Activated CD8-positive, alpha-beta memory T cell treated with anti-CD3 and anti-CD28 coated beads for 36 hours (primary cell): ENCODE data around the gene ZC3H7B. TPM values are rescaled to one million over a fixed set of nuclear protein-coding genes. Genes with fewer than 3 reads are reported as not detected.
"Not testable (repeated sequence)": the region's sequence is repeated elsewhere in the genome, so short reads cannot be mapped to it uniquely, and the experiment has no call there.

ENCODE experiments used
- CTCF ChIA-PET: fragments of 350-600 bp; sonication (Branson Sonifier 250); formaldehyde crosslinking; loops from one replicate; lab custom pipeline; 2021; ENCODE audit warnings: antibody characterized with exemption; lab: Charles Lee
- POLR2A ChIA-PET: fragments of 350-600 bp; sonication (Branson Sonifier 250); formaldehyde crosslinking; loops from one replicate; lab custom pipeline; 2021; ENCODE audit warnings: antibody characterized with exemption; lab: Charles Lee
- total RNA-seq, 2 experiments: library from RNA; stranded (reverse); gene quantifications; one replicate each; pipeline ENCODE4 v1.2.3, GENCODE V29; 2021

ZC3H7B gene
- total RNA-seq, 2 experiments from 2014 or later, result 57.8 to 58.2 TPM

DNA sequence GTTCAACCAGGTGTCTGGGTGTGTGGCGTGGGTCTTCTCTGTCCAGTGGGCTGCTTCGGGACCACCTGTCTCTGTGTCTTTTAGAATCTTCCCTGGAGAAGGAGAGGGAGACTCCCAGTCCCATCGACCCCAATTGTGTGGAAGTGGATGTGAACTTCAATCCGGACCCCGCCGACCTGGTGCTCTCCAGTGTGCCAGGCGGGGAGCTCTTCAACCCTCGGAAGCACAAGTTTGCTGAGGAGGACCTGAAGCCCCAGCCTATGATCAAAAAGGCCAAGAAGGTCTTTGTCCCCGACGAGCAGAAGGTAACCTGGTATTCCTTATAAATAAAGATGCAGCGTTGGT lies 92.7 kb downstream of the ZC3H7B start:
- CTCF ChIA-PET, result interaction anchor here (0.6 to 1.3 kb wide), 3 partner anchors 9 to 221 kb away, joined by 3 read pairs; no protein-coding TSS in a partner anchor

GRCh38 chr22:41395531-41396240 lies 94.4 kb downstream of the ZC3H7B start:
- POLR2A ChIA-PET, result no interaction called here
- CTCF ChIA-PET, result no interaction called here

More for the DNA sequence above, 92.7 kb downstream of the ZC3H7B start:
- POLR2A ChIA-PET, result no interaction called here

DNA sequence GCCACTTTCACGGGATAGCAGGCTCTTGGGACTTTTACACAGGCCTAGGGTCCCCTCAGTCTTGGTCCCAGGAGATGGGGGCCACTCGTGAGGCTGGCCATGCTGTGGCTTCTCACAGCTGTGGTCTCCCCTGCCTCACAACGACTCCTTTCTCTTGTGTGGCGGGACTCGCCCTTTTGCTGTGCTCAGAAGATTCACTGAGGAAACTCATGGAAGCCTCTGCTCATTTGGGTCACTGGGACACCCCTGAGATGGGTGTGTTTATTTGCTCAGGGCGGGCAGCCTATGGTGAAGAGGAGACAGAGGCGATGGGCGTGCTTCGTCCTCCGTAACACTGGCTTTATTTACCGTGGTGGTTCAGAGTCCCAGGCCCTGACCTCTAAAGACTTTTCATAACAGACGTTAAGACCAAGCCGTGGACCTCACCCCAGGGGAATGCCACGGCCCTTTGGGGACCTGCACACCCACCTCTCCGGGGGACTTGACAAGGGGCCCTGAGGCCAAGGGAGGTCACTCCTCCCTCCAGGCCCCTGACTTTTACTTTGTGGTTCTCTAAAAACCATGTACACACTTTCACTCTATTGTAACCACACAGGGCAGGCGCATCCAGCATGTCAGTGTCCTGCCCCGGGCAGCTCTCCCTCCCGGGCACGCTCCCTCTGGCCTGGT lies 96.0 kb downstream of the ZC3H7B start:
- ChIA-PET CTCF (interaction anchor here (0.5 kb wide), 1 partner anchor 189 kb away, joined by 3 read pairs; no protein-coding TSS in a partner anchor), POLR2A (interaction anchor here (0.6 kb wide), 1 partner anchor 31 kb away, joined by 6 read pairs; no protein-coding TSS in a partner anchor)

- POLR2A ChIA-PET, result interaction anchor here (1.0 kb wide), 1 partner anchor 13 kb away, joined by 3 read pairs; no protein-coding TSS in a partner anchor
- CTCF ChIA-PET, result no interaction called here
Measured at GRCh38 chr22:41398921-41399320, 97.6 kb downstream of the ZC3H7B start.

DNA sequence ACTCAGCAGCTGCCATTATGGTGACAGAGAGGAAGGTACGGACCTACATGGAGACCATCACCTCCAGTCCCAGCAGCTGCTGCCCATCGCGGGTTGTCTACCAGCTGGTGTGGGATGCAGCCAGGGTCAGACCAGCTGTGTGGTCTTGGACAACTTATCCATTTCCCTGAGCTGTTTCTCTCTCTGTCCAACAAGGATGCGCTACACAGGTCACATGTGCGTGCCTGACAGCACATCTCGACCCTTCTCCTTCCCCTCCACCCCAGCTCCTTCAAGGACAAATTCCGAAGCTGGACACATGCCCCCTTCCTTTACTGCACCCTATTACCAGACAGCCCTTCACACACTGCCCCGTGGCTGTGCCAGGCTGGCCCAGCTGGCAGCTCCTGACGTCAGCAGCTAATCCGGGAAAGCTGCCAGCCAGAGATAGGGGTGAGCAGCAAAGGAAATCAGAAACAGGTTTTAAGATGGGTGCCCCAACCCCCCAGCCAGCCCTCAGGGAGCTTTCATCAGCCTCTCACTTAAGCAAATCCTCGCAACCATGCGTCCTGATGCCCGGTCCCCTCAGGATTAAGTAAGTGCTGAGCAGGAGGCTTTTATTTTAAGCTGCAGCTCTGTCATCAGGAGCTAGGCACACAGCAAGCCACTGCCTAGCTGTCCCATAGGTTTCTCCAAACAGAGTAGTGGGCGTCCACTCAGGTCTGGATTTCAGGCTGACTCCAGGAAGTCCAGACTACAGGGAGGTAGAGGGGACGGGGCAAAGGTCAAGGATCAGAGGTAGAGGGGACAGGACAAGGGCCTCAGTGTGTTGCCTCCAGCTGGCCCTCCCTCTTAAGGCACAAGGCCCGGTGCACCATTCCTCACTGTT lies 100.7 kb downstream of the ZC3H7B start:
- POLR2A ChIA-PET, result no interaction called here

DNA sequence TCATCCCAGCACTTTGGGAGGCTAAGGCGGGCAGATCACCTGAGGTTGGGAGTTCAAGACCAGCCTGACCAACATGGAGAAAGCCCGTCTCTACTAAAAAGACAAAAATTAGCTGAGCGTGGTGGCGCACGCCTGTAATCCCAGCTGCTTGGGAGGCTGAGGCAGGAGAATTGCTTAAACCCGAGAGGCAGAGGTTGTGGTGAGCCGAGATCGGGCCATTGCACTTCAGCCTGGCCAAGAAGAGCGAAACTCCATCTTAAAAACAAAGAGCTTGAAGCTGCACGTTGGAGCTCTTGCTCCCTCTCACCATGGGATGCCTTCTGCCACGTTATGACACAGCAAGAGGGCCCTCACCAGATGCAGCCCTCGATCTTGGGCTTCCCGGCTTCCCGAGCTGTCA lies 101.5 kb downstream of the ZC3H7B start:
- CTCF ChIA-PET, result interaction anchor here (0.8 to 6.5 kb wide), 12 partner anchors 8 to 186 kb away, joined by 3 to 52 read pairs (median 4); no protein-coding TSS in a partner anchor
- POLR2A ChIA-PET, result not testable (repeated sequence)

More for the DNA sequence above, 100.7 kb downstream of the ZC3H7B start:
- CTCF ChIA-PET, result interaction anchor here (0.5 to 6.5 kb wide), 7 partner anchors 24 to 131 kb away, joined by 3 to 52 read pairs (median 4); no protein-coding TSS in a partner anchor

DNA sequence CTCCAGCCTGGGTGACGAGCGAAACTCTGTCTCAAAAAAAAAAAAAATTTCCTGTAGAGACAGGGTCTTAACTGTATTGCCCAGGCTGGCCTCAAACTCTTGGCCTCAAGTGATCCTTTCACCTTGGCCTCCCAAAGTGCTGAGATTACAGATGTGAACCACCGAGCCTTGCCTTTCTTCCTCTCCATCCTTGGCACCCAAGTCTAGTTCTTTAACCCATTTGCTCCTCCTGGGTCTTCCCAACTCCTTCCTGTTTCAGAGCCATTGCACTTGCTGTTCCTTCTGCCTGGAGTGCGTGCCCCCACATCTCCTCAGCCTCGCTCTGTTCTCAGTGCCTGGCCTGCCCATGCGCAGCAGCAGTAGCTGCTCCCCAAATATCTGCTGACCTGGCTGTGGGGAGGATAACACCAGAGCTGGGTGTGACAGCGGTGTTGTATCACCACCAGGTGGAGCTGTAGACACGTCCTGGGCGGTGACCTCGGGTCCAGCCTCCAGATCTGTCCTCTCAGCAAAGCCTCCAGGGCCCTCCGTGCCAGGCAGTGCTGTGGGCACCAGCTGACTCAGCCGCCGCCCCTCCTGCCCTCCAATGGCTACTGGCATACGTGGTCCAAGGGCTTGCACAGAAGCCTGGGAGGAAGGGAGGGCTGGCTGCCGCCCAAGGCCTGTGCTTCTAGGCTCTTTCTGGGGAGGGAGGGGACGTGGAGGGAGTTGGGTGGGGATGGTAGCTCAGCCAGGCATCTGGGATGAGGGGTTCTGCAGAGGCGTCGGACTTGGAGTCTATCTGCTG lies 102.4 kb downstream of the ZC3H7B start:
- ChIA-PET POLR2A (interaction anchor here (0.8 to 1.6 kb wide), 4 partner anchors 43 to 98 kb away, joined by 3 to 8 read pairs (median 6); partner anchors contain the start of gene TOB2), CTCF (interaction anchor here (0.6 to 6.5 kb wide), 32 partner anchors 9 to 453 kb away, joined by 3 to 52 read pairs (median 3); partner anchors contain the start of genes ACO2, PHF5A and PMM1)

DNA sequence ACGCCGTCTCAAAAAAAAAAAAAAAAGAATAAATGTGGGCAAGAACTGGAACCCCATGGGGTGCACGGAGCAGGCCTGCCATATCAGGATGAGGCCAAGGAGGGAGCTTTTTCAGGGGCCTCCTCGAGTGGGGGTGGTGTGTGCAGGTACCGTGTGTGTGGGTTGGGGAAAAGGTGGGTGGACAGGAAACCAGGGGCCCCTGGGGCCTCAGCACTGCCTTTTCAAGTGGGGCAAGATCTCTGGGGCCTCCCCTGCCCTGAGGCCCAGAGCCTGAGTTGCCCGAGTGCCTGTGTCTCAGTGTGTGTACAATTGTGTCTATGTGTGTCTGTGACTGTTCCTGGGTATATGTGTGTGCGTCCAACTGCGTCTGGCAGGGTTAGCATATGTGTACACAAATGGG lies 104.3 kb downstream of the ZC3H7B start:
- ChIA-PET CTCF (interaction anchor here (1.2 to 6.5 kb wide), 5 partner anchors 63 to 127 kb away, joined by 4 to 52 read pairs (median 15); partner anchors contain the start of genes ACO2 and PHF5A), POLR2A (interaction anchor here (0.6 to 0.7 kb wide), 2 partner anchors 60 to 104 kb away, joined by 3 to 4 read pairs; partner anchors contain the start of gene ZC3H7B)

DNA sequence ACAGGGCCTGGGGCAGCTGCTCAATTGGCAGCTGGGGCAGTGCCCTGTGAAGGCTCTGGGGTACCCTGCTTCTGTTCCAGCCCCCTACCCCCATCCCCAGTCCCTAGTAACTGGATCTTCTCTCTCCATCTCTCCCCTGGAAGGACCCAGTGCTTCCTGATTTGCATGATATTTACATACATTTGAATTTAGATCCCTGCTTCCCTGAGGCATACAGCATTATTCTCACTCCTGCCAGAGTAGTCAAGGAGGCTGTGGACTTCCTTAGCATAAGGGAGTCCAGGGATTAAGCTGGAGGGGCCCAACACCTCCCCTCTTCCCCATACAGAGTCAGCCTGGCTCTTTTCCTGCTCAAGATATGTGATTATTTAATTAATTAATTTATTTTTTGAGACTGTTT lies 105.1 kb downstream of the ZC3H7B start:
- ChIA-PET POLR2A (no interaction called here), CTCF (interaction anchor here (0.5 to 6.5 kb wide), 5 partner anchors 39 to 110 kb away, joined by 3 to 52 read pairs (median 4); no protein-coding TSS in a partner anchor)

DNA sequence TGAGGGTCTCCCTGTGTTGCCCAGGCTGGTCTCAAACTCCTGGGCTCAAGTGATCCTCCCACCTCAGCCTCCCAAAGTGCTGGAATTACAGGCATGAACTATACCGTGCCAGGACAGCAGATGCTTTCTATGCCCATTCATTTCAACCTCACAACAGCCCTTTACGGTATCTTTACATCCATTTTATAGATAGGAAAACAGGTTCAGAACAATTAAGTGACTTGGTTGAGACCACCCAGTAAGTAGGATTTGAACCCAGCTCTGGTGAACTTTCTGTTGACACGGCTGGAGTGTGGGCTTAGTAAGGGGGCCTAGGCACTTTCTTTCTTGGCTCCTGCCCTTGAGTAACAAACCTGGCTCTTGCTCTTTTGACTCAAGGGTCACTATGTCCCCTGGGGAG lies 106.1 kb downstream of the ZC3H7B start:
- ChIA-PET POLR2A (interaction anchor here (0.6 kb wide), 1 partner anchor 145 kb away, joined by 7 read pairs; no protein-coding TSS in a partner anchor), CTCF (interaction anchor here (0.6 kb wide), 1 partner anchor 320 kb away, joined by 3 read pairs; no protein-coding TSS in a partner anchor)

DNA sequence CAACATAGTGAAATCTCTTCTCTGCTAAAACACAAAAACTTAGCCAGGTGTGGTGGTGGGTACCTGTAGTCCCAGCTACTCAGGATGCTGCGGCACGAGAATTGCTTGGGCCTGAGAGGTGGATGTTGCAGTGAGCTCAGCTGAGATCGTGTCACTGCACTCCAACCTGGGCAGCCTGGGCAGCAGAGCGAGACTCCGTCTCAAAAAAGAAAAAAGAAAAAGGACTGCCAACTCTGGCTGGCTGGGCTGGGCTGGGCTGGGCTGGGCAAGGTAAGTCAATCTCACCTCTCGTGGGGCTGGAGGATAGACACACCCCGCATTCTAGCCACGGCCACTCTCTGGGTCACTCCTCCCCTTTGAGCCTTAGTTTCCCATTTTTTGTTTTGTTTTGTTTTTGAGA lies 107.3 kb downstream of the ZC3H7B start:
- CTCF ChIA-PET, result interaction anchor here (0.7 kb wide), 1 partner anchor 393 kb away, joined by 3 read pairs; no protein-coding TSS in a partner anchor
- POLR2A ChIA-PET, result interaction anchor here (0.6 kb wide), 2 partner anchors 116 to 118 kb away, joined by 4 to 7 read pairs; no protein-coding TSS in a partner anchor

Other genes with a start within 250 kb of the ZC3H7B start
- 10 to 100 TPM; 45.5 to 48.3 TPM for gene EP300, start 208.9 kb upstream of the ZC3H7B start, total RNA-seq
- 10 to 100 TPM; 48.4 to 52.6 TPM for gene L3MBTL2, start 96.2 kb upstream of the ZC3H7B start, total RNA-seq
- under 1 TPM in 1 of 2 experiments, not detected in 1; 0.08 TPM for gene CHADL, start 60.6 kb upstream of the ZC3H7B start, total RNA-seq
- 100 to 1,000 TPM; 176 to 178 TPM for gene RANGAP1, start 15.3 kb upstream of the ZC3H7B start, total RNA-seq
- 1 to 10 TPM; 1.9 to 2.4 TPM for gene TEF, start 80.4 kb downstream of the ZC3H7B start, total RNA-seq
- 10 to 100 TPM; 48.9 to 52.8 TPM for gene TOB2, start 145.3 kb downstream of the ZC3H7B start, total RNA-seq
- gene PHF5A, start 167.2 kb downstream of the ZC3H7B start, total RNA-seq, result 100 to 1,000 TPM; 103 to 112 TPM
- gene ACO2, start 167.6 kb downstream of the ZC3H7B start, total RNA-seq, result 100 to 1,000 TPM; 111 to 112 TPM
- gene POLR3H, start 242.9 kb downstream of the ZC3H7B start, total RNA-seq, result 10 to 100 TPM; 75.9 to 78.9 TPM